ENCODE data around the gene MUC5B.

- TF ChIP-seq CTCF (IDR thresholded peaks at IDR 0.05; ENCODE audit: low read length) = no peak
- no peak for TF ChIP-seq EZH2 (IDR thresholded peaks at IDR 0.05; ENCODE audit: borderline replicate concordance, low read length)
Observed at GRCh38 chr11:1301220-1302000, 78.5 kb downstream of the MUC5B start.

All from OCI-LY1 (cell line).